LNCaP clone FGC (cell line): Measurements from ENCODE around the gene PHYHD1.

Experiments
- DNase-seq: peaks from one replicate; pipeline ENCODE4 v3.0.0-alpha.2; 2011; ENCODE audit warnings: low read depth
- H3K4me3 ChIP-seq: 2 replicates; pipeline ENCODE4 v1.5.1; 2011; ENCODE audit warnings: mild to moderate bottlenecking, low read depth, low read length, control low read depth
- TF ChIP-seq, protein P1 (sequence below): IDR thresholded peaks from 2 replicates; pipeline ENCODE4 v1.5.1; 2012; ENCODE audit warnings: mild to moderate bottlenecking; ENCODE audit not compliant: control insufficient read depth, insufficient read depth; ENCODE audit errors: extremely low read depth

PHYHD1 gene

DNA sequence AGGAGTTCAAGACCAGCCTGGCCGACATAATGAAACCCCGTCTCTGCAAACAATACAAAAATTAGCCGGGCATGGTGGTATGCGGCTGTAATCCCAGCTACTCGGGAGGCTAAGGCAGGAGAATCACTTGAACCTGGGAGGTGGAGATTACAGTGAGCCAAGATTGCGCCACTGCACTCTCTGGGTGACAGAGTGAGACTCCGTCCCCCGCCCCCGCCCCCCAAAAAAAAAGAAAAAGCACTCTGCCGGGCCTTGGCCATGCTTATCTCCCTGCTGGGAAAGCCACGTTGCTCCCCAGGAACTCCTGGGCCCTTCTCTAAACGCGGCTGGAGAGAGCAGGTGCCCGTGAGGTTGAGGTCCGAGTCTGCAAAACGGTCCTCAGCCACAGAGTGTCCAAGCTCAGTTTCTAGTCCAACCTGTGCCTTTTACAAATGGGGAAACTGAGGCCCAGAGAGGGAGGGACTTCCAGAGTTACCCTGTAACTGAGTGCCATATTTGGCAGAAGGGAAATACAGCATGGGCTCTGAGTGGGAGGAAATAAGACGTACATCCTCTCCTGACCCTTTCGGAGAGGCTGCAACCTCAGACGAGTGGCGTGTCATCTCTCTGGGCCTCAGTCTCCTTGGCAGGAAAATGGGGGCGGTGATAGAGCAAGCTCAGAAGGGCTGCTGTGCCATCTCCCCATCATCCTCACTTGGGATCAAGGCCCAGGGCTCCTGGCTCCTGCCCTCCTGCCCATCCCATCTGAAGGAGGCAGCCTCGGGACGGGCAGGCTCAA is 6.6 kb upstream of the PHYHD1 start:
- TF ChIP-seq, protein P1, sequence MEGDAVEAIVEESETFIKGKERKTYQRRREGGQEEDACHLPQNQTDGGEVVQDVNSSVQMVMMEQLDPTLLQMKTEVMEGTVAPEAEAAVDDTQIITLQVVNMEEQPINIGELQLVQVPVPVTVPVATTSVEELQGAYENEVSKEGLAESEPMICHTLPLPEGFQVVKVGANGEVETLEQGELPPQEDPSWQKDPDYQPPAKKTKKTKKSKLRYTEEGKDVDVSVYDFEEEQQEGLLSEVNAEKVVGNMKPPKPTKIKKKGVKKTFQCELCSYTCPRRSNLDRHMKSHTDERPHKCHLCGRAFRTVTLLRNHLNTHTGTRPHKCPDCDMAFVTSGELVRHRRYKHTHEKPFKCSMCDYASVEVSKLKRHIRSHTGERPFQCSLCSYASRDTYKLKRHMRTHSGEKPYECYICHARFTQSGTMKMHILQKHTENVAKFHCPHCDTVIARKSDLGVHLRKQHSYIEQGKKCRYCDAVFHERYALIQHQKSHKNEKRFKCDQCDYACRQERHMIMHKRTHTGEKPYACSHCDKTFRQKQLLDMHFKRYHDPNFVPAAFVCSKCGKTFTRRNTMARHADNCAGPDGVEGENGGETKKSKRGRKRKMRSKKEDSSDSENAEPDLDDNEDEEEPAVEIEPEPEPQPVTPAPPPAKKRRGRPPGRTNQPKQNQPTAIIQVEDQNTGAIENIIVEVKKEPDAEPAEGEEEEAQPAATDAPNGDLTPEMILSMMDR, result no peak
- DNase-seq, result no peak
- no peak overlapping the region for H3K4me3 ChIP-seq

DNA sequence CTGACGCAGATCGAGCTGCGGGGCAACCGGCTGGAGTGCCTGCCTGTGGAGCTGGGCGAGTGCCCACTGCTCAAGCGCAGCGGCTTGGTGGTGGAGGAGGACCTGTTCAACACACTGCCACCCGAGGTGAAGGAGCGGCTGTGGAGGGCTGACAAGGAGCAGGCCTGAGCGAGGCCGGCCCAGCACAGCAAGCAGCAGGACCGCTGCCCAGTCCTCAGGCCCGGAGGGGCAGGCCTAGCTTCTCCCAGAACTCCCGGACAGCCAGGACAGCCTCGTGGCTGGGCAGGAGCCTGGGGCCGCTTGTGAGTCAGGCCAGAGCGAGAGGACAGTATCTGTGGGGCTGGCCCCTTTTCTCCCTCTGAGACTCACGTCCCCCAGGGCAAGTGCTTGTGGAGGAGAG is 4.6 kb upstream of the PHYHD1 start:
- DNase-seq, result no peak
- H3K4me3 ChIP-seq, result peak overlapping the region; percentile 40
- TF ChIP-seq, protein P1, result no peak

DNA sequence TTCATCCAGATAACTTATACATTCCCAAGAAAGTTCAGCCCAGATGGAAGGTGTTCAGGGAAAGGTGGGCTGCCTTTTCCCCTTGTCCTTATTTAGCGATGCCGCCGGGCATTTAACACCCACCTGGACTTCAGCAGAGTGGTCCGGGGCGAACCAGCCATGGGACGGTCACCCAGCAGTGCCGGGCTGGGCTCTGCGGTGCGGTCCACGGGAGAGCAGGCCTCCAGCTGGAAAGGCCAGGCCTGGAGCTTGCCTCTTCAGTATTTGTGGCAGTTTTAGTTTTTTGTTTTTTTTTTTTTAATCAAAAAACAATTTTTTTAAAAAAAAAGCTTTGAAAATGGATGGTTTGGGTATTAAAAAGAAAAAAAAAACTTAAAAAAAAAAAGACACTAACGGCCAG is 4.0 kb upstream of the PHYHD1 start:
- no peak for DNase-seq
- H3K4me3 ChIP-seq, result peak overlapping the region; percentile 40
- TF ChIP-seq, protein P1, result no peak

DNA sequence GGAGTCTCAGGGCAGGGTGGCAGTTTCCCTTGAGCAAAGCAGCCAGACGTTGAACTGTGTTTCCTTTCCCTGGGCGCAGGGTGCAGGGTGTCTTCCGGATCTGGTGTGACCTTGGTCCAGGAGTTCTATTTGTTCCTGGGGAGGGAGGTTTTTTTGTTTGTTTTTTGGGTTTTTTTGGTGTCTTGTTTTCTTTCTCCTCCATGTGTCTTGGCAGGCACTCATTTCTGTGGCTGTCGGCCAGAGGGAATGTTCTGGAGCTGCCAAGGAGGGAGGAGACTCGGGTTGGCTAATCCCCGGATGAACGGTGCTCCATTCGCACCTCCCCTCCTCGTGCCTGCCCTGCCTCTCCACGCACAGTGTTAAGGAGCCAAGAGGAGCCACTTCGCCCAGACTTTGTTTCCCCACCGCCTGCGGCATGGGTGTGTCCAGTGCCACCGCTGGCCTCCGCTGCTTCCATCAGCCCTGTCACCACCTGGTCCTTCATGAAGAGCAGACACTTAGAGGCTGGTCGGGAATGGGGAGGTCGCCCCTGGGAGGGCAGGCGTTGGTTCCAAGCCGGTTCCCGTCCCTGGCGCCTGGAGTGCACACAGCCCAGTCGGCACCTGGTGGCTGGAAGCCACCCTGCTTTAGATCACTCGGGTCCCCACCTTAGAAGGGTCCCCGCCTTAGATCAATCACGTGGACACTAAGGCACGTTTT is 3.5 kb upstream of the PHYHD1 start:
- no peak overlapping the region; the same call in 1 of the 2 replicates for H3K4me3 ChIP-seq
- peak; percentile 94 for DNase-seq
- TF ChIP-seq, protein P1, result no peak

DNA sequence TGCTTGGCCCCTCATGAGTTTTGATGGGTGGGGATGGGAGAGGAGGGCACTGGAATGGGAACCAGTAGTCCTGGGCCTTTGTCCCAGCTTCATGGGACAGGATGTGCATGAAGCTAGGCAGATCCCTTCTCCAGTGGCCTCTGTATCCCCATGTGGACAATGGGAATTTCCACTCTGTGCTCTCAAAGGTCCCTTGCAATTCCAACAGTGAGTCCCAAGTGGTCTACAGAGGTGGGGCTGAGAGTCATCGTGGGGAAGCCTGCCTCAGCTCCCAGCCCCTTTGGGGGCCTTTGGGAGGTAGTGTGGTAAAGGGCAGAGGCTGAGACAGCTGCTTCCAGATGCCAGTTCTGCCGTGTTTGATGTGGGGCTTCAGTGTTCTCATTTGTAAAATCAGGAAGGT is 1.9 kb upstream of the PHYHD1 start:
- H3K4me3 ChIP-seq, result no peak overlapping the region
- no peak for DNase-seq
- TF ChIP-seq, protein P1, result no peak

DNA sequence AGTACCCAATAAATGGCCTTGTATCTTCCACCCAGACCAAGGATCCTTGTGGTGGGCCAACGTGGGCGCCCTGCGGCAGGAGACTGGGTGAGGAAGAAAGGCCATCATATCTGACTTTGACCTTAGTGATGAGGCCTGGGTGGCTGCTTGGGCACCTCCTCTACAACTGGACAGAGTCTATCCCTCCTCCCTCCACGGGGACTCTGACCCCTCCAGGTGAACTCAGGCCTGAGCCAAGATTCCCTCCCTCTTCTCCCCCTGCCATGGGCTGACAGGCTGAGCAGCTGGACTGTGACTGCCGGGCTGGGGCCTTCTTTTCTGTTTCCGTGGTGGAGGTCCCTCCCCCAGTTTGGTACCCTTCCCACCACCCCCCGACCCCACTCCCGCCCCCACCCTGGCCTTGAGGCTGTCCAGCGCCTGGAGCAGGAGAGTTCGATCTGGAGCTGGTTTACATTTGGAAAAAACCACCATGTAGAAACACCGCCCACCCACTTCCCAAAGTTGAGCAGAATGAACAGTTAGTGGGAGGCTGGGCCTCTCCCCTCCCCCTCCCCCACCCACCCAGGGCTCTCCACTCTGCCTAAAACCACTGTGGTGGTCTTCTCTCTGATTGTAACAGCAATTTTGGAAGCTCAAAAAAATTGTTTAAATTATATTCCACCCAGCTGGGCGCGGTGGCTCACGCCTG is 1.2 kb upstream of the PHYHD1 start:
- TF ChIP-seq, protein P1, result no peak
- DNase-seq, result no peak
- no peak overlapping the region for H3K4me3 ChIP-seq
